Urothelium cell line (cell line): ENCODE results near the gene BLCAP.
"Not testable (repeated sequence)": the region's sequence is repeated elsewhere in the genome, so short reads cannot be mapped to it uniquely, and the experiment has no call there.

ENCODE experiments used
- DNase-seq: peaks from one replicate; pipeline ENCODE4 v3.0.0; 2011; ENCODE audit warnings: low spot score, mixed read lengths
- FAIRE-seq: peaks from 2 replicates; lab custom pipeline; 2011; peaks lifted over from hg19 to GRCh38; lab: Jason Lieb, UNC

BLCAP gene

DNA sequence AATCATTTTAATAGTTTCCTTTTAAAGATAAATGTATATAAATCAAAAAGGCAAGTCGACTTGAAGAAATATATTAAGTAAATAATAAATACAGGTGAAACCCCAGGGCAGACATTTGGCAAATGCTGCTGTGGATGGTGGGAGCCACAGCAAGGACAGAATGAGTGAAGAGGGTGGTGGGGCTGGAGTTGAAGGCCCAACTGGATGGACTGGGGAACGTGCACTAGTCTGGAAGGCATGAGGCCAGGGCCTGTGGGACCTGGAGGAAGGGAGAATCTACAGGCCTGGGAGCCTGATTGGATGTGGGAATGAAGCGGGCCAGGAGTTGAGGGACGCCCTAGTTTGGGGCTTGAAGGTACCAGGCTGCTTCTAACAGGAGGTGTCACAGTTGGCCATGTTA, 30.6 kb upstream of the BLCAP start:
- FAIRE-seq (no peak), DNase-seq (no peak)

DNA sequence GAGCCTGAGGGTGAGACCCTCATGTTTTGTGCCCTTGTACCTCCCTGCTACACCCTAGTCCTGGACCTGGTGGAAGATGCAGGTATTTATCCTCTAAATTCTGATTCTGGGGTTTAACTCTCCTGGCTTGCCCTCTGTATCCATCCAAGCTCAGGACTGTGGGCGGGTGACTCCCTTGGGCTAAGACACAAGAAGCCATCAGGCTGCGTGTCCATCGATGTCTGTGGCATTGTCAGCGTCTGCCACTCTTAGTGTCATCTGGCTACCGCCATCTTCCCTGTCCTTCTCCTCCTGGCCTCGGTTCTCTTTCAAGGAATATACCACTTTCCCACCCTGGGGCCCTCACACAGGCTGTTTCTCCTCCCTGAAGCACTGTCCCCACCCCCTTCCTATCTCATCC, 28.9 kb upstream of the BLCAP start:
- FAIRE-seq (no peak), DNase-seq (no peak)

DNA sequence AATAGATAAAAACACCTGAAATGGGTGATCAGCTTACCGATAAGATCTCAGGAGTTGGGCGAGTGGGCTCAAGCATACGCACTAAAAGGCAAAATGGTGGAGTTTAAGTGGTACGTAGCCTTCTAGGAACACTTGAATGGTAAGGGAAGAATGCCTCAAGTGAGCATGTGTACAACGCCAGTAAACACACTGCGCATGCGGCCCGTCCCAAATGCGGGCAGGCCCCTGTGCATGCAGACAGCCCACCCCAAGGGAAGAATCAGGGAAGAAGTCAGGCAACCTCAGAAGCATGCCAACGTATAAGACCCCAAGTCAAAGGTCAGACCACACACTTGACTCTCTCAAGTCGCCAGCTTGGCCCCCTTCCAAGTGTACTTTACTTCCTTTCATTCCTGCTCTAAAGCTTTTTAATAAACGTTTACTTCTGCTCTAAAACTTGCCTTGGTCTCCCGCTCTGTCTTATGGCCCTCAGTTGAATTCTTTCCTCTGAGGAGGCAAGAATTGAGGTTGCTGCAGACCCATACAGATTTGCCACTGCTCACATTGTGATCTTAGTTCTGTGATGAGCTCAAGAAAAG, 27.1 kb upstream of the BLCAP start:
- FAIRE-seq, DNase-seq: not testable (repeated sequence)

DNA sequence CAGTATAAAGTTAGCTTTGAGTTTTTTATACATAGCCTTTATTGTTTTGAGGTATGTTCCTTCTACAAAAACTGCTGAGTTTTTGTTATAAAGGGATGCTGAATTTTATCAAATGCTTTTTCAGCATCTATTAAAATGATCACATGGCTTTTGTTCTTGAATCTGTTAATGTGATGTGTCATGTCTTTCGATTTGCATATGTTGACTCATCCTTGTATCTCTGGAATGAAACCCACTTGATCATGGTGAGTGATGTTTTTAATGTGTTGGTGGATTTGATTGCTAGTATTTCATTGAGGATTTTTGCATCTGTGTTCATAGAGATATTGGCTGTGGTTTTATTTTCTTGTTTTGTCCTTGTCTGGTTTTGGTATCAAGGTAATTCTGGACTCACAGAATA, 24.7 kb upstream of the BLCAP start:
- no peak for DNase-seq
- FAIRE-seq, result no peak

DNA sequence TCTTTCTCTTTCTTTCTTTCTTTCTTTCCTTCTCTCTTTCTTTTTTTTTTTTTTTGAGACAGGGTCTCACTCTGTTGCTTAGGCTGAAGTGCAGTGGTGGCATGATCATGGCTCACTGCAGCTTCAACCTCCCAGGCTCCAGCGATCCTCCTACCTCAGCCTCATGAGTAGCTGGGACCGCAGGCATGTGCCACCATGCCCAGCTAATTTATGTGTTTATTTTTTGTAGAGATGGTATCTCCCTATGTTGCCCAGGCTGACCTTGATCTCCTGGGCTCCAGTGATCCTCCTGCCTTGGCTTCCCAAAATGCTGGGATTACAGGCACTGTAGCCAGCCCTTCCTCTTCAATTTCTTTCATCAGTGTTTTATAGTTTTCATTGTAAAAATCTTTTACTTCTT, 24.0 kb upstream of the BLCAP start:
- not testable (repeated sequence) for DNase-seq, FAIRE-seq

DNA sequence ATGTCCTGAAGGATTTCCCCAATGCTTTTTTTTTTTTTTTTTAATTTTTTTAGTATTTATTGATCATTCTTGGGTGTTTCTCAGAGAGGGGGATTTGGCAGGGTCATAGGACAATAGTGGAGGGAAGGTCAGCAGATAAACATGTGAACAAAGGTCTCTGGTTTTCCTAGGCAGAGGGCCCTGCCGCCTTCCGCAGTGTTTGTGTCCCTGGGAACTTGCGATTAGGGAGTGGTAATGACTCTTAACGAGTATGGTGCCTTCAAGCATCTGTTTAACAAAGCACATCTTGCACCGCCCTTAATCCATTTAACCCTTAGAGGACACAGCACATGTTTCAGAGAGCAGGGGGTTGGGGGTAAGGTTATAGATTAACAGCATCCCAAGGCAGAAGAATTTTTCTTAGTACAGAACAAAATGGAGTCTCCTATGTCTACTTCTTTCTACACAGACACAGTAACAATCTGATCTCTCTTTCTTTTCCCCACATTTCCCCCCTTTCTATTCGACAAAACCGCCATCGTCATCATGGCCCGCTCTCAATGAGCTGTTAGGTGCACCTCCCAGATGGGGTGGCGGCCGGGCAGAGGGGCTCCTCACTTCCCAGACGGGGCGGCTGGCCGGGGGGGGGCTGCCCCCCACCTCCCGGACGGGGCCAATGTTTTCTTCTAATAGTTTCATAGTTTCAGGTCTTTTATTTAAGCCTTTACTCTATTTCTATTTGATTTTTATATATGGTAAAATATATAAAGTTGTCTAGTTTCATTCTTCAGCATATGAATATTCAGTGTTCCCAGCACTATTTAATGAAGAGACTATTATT, 22.6 kb upstream of the BLCAP start:
- FAIRE-seq, DNase-seq: not testable (repeated sequence)

DNA sequence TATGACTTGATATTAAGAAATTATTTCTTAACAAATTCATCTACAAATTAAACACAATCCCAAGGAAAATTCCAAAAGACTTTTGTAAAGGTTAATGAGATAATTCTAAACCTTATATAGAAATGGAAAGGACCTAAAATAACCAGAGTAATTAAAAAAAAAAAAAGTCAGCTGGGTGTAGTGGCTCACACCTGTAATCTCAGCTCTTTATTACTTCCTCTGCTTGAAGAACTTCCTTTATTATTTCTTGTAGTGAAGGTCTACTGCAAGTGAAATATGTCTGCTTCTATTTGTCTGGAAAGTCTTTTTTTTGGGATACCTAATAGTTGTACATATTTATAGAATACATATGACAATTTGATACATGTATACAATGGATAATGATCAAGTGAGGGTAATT, 20.2 kb upstream of the BLCAP start:
- DNase-seq (no peak), FAIRE-seq (no peak)

DNA sequence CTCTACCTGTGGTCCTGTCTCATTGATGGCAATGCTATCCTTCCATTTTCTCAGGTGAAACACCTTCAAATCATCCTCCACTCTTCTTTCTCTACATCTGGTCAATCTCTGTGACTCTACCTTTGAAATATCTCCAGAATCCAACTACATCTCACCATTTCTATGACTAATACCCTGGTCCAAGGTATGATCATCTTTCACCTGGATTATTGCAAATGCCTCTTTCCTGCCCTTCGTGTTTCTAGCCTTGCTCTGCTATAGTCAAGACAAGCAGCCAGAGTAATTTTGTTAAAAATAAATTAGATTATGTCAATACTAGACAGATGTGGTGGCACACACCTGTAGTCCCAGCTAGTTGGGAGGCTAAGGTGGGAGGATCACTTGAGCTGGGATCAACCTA, 17.8 kb upstream of the BLCAP start:
- no peak for DNase-seq
- FAIRE-seq, result no peak

DNA sequence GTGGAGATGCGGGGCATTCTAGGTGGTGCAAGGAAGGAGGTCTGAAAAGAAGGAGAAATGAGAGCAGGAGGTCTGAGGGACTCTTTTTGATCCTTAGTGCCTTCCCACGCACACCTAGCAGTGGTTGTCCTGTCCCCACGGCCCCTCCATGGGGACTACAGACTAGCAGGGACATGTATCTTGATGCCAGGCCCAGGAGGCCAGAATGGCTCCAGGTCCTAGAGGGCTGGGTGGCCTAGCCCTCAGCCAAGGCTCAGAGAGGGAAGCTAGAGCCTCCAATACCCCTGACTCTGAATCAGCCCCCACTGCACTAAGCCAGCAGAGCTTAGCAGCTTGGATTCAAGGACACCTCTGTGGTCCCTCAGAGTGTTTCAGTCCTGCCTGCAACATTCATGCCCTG, 16.7 kb upstream of the BLCAP start:
- DNase-seq (no peak), FAIRE-seq (no peak)

DNA sequence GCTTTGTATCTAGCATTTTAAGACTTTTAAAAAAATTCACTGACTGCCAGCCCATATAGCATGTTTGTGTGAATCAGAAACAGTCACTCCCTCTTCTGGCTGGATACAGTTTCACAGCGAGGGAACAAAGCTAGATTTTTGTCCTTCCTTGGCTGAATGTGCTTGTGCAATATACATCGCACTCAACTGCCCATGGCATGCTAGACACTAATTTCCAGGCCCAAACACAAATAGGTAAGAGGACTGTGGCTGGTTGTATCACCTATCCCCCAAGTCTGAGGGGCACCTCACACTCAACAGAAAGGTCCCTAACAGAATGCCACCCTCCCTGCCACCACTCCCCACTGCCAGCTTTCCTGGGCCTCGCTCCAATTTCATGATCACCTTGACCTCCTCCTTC, 16.2 kb upstream of the BLCAP start:
- DNase-seq, result no peak
- no peak for FAIRE-seq

DNA sequence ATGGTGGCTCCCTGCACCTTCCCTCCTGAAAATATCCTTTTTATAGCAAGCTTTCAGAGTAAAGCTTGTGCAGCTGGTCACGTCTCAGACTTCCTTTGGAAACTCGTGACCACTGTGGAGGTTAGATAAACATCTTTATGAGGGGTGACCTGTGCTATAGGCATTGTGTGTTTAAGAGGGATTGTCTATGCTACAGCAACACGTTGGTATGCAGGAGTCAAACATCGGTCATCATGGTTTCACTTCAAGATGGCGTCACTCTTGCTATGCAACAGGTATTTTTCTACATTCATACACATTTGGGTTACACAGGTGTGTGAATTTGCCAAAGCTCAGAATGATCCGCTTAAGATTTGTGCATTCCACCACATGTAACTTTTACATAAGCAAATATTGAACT, 14.6 kb upstream of the BLCAP start:
- DNase-seq (no peak), FAIRE-seq (no peak)

DNA sequence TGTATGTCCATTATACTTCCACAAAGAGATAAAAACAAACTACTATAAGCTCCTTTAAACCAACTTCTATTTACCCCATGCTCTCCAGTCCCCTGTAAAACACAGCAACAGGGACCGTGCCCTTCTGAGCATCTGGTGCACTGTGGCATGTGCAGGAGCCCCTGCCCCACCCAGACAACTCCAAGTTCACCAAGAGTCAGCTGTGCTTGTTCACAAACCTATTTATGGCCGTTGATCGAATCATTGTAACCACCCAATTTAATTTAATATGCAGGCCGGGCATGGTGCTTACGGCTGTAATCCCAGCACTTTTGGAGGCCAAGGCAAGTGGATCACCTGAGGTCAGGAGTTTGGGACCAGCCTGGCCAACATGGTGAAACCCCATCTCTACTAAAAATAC, 13.7 kb upstream of the BLCAP start:
- FAIRE-seq, result no peak
- DNase-seq, result no peak

DNA sequence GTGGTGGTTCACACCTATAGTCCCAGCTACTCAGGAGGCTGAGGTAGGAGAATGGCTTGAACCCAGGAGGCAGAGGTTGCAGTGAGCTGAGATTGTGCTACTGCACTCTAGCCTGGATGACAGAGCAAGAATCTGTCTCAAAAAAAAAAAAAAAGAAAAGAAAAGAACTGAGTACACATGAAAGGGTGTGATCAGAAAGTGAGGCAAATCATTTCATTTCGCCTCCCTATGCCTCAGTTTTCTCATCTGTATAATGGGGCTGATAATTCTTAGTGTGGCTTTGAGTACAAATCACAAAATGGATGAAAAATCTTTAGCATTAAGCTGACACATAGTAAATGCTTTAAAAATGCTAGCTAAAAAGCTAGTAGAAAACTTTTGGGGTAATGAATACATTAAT, 13.2 kb upstream of the BLCAP start:
- not testable (repeated sequence) for FAIRE-seq, DNase-seq

DNA sequence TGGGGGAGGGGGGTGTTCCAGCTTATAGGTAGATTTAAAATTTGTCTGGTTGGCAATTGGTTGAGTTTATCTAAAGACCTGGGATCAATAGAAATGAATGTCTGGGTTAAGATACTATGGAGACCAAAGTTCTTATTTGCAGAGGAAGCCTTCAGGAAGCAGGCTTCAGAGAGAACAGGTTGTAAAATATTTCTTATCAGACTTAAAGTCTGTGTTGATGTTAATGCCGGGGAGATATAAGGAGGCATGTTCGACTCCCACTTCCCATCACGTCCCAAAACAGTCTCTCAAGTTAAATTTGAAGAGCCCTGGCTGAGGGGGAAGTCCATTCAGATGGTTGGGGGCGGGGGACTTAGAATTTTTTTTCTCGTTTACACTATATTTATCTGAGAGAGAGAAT, 12.3 kb upstream of the BLCAP start:
- no peak for FAIRE-seq
- DNase-seq, result no peak

DNA sequence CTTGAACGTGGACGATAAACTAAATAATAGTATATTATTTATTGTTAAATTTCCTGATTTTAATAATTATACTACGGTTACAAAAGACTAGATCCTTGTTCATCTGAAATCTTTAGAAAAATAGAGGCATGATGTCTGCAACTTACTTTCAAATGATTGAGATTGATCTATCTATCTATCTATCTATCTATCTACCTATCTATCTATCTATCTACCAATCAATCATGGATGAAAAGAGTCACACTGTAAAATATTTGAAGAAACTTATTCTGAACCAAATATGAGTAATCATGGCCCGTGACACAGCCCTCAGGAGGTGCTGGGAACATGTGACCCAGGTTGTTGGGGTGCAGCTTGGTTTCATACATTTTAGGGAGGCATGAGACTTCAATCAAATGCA, 11.7 kb upstream of the BLCAP start:
- no peak for FAIRE-seq
- DNase-seq, result no peak

DNA sequence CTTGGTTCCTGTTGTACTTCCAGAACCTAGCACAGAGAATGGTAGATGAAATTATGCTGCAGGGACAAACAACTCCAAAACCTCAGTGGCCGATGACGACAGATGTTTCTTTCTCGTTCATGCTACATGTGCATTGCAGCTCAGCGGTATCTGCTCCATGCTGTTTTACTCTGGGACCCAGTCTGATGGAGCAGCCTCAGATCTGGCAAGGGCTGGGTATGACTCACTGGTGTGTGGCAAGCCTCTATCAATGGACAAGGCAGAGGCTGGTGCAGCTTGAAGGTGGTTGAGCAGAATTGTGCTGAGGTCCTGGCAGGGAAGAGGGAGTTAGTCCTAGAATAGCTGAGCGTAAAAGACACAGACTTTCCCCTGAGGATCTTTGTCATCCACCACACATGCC, 10.3 kb upstream of the BLCAP start:
- no peak for FAIRE-seq
- no peak for DNase-seq

DNA sequence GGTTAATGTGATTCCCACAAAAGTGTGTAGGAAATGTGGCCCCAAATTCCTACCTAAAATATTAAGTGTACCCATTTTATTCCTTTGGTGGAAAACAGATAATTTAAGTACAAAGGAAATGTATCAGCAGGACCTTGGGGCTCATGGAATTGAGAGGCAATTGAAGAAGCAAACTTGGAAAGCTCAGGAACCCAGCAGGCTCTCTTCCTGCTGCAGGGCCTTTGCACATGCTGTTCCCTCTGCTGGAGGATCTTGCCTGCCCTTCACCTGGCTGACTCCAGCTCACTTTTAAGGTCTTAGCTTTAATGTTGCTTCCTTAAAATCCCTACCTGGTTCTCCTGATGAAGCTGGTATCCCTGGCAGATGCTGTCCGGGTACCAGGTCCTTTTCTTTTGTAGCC, 9.8 kb upstream of the BLCAP start:
- no peak for FAIRE-seq
- DNase-seq, result no peak

DNA sequence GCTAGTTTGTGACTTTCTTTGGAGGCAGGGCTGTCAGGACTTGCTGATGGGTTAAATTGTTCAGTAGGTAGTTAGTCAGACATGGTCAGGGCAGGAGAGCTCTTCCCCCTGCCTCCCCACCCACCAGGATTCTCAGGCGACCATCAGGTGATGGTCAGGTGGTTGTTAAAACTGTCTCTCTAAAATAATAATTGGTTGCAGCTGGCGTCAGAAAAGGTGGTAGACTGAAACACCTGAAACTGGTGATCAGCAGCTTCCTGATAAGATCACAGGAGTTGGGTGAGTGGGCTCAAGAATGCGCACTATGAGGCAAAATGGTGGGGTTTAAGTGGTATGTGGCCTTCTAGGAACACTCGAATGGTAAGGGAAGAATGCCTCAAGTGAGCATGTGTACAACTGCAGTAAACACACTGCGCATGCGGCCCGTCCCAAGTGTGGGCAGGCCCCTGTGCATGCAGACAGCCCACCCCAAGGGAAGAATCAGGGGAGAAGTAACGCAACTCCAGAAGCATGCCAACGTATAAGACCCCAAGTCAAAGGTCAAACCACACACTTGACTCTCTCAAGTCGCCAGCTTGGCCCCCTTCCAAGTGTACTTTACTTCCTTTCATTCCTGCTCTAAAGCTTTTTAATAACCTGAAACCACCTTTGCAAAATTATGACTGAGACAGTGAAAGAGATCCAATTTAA, 7.9 kb upstream of the BLCAP start:
- DNase-seq (no peak), FAIRE-seq (no peak)

DNA sequence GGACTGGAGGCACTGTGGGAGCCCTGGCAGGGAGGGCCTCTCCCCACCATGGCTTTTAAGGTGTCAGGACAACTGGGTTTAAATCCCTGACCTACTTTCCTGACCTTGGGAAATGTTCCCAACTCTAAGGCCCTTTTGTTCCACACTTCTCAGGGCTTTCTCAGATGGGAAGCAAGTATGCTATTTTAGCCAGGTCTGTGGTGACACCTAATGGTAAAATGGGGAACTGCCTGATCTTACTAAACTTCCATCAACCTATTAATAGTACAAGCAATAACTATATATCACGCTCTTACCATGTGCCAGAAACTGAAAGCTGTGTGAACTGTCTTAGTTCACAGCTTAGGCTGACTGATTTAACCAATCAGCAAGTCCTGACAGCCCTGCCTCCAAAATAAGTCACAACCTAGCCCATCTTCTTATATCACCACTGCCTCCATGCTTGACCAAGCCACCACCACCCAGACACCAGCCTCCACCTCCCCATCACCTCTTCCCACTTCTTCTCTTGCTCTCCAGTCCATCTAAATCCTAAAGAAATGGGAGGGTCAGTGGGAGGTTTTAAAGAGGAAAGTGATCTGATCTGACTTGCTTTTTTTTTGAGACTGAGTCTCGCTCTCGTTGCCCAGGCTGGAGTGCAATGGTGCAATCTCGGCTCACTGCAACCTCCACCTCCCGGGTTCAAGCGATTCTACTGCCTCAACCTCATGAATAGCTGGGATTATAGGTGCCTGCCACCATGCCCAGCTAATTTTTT, 6.9 kb upstream of the BLCAP start:
- FAIRE-seq (no peak), DNase-seq (peak; percentile 62)

DNA sequence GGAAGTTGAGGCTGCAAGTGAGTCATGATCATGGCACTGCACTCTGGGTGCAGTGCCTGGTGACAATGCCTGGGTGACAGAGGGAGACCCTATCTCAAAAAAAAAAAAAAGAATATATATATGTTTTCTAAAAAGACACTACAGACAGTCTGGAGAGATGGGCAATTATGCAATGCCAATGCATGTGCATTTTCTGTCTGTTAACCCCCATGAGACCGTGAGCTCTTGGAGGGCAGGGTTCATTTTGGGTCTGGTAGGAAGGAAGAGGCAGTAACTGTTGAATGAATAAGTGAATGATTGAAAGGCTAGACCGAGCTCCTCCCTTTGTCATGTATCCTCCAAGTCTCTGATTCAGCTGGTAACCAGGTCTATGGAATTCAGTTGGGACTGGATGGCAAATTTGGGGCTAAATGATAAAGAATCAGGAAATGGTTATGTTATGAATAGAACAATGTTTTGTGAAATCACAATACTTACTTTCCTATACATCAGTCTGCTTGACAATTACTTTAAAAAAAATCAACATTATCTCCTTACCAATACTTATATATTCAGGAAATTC, 5.6 kb upstream of the BLCAP start:
- no peak for DNase-seq
- FAIRE-seq, result no peak

DNA sequence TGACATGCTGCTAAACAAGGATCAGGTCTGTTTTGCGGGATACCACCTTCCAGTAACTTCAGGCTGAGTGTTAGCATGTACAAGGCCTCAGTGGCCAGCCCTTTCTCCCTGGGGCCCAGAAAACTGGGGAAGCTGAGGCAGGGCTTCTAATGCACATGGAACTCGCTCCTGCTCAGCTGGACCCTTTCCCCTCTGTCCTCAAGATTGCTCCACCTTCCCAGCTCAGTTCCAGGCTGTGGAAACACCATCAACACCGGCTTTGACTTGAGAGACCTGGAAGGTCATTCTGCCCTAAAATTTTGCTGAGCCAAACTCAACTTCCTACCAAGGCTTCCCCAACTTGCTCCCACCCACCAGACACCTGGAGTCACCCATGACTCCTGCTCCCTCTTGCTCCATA, 4.2 kb upstream of the BLCAP start:
- no peak for DNase-seq
- no peak for FAIRE-seq
